Keratinocyte (primary cell): ENCODE results near the gene PAX2. TPM values are rescaled to one million over a fixed set of nuclear protein-coding genes. Genes with fewer than 3 reads are reported as not detected.

Experiments
- DNase-seq: peaks from one replicate; pipeline ENCODE4 v3.0.0-alpha.2; 2011; ENCODE audit warnings: low read depth, missing footprints, low spot score
- FAIRE-seq: peaks from 2 replicates; lab custom pipeline; 2011; peaks lifted over from hg19 to GRCh38; lab: Jason Lieb, UNC
- H2AFZ ChIP-seq: 2 replicates; pipeline ENCODE4 v1.6.0; 2012; ENCODE audit warnings: low read length, control low read depth, inconsistent platforms; ENCODE audit not compliant: control insufficient read depth
- H3K27ac ChIP-seq: 2 replicates; pipeline ENCODE4 v1.5.1; 2011; ENCODE audit warnings: low read length; ENCODE audit not compliant: control insufficient read depth, insufficient read depth
- H3K27me3 ChIP-seq: 3 replicates; pipeline ENCODE4 v1.6.0; 2011; ENCODE audit warnings: low read length; ENCODE audit not compliant: control insufficient read depth, insufficient read depth; ENCODE audit errors: extremely low read depth
- H3K36me3 ChIP-seq, 2 experiments: 2 replicates in 1 of 2; 3 replicates in 1 of 2; pipeline ENCODE4 v1.5.1; 2011; ENCODE audit warnings: low read length in 2 of 2, mild to moderate bottlenecking in 1 of 2; ENCODE audit not compliant: control insufficient read depth in 2 of 2, insufficient read depth in 2 of 2; ENCODE audit errors: extremely low read depth in 1 of 2
- H3K4me1 ChIP-seq: 3 replicates; pipeline ENCODE4 v1.5.1; 2011; ENCODE audit warnings: low read length; ENCODE audit not compliant: control insufficient read depth, insufficient read depth; ENCODE audit errors: extremely low read depth
- H3K4me2 ChIP-seq: 3 replicates; pipeline ENCODE4 v1.6.0; 2011; ENCODE audit warnings: low read depth, low read length; ENCODE audit not compliant: control insufficient read depth, insufficient read depth; ENCODE audit errors: extremely low read depth
- H3K4me3 ChIP-seq, 3 experiments: fragments of 200-600 bp in 1 of 3; sonication (generic) in 1 of 3; 2 replicates in 2 of 3; 3 replicates in 1 of 3; pipeline ENCODE4 v1.5.1; 2011 to 2016; ENCODE audit warnings: low read length in 3 of 3, mild to moderate bottlenecking in 3 of 3, control low read depth in 2 of 3, inconsistent platforms in 1 of 3, low read depth in 1 of 3, mixed read lengths in 1 of 3, mixed run types in 1 of 3, moderate library complexity in 1 of 3; ENCODE audit not compliant: control insufficient read depth in 2 of 3, insufficient read depth in 2 of 3; ENCODE audit errors: extremely low read depth in 1 of 3
- H3K79me2 ChIP-seq: 2 replicates; pipeline ENCODE4 v1.6.0; 2012; ENCODE audit warnings: low read length; ENCODE audit not compliant: control insufficient read depth, insufficient read depth
- H3K9ac ChIP-seq: 3 replicates; pipeline ENCODE4 v1.6.0; 2011; ENCODE audit warnings: low read length; ENCODE audit not compliant: control insufficient read depth, insufficient read depth; ENCODE audit errors: extremely low read depth
- H3K9me1 ChIP-seq: 3 replicates; pipeline ENCODE4 v1.6.0; 2011; ENCODE audit warnings: low read length; ENCODE audit not compliant: control insufficient read depth, insufficient read depth; ENCODE audit errors: extremely low read depth
- H3K9me3 ChIP-seq: 2 replicates; pipeline ENCODE4 v1.5.1; 2012; ENCODE audit warnings: low read depth, low read length; ENCODE audit not compliant: control insufficient read depth
- H4K20me1 ChIP-seq: 3 replicates; pipeline ENCODE4 v1.6.0; 2011; ENCODE audit warnings: low read length; ENCODE audit not compliant: control insufficient read depth, insufficient read depth; ENCODE audit errors: extremely low read depth
- EZH2 ChIP-seq: IDR thresholded peaks from one replicate; pipeline ENCODE4 v1.6.1; 2012; ENCODE audit warnings: inconsistent platforms, mild to moderate bottlenecking, low read length, moderate library complexity
- dilution Hi-C: fragments of 300-500 bp; cut with MboI; formaldehyde crosslinking; loops from one replicate; pipeline ENCODE4 v1.7.0; 2020; ENCODE audit warnings: low sequenced_read_pairs; ENCODE audit not compliant: extremely low pct_ligation_motif_present
- polyA plus RNA-seq, 5 experiments: library from polyadenylated mRNA; depleted of rRNA in 3 of 5; stranded (reverse) in 3 of 5; stranded (forward) in 1 of 5; unstranded in 1 of 5; fragments of >200 nt; gene quantifications; 1 replicate in 1 of 5; 2 replicates in 3 of 5; 3 replicates in 1 of 5; pipeline versions ENCODE4 v1.2.1 to v1.2.3, GENCODE V29; 2011 to 2012; ENCODE audit warnings: missing spikeins in 2 of 5, low read depth in 1 of 5, low replicate concordance in 1 of 5
- TF ChIP-seq, protein P1 (sequence below), 3 experiments: IDR thresholded peaks in 1 of 3; conservative IDR thresholded peaks in 1 of 3; optimal IDR thresholded peaks in 1 of 3; 2 replicates in 2 of 3; 3 replicates in 1 of 3; pipeline versions ENCODE3 to v1.5.1; 2011; ENCODE audit warnings: low read length in 3 of 3, mild to moderate bottlenecking in 3 of 3, moderate library complexity in 2 of 3, control low read depth in 1 of 3, inconsistent platforms in 1 of 3; ENCODE audit not compliant: insufficient read depth in 2 of 3; ENCODE audit errors: extremely low read depth in 1 of 3

Gene PAX2
- polyA plus RNA-seq, 1 donor (not counting 4 experiments of a cell fraction or from before 2014, with no cell fraction given) = not detected

GRCh38 chr10:100810835-100811116 lies 65.4 kb downstream of the PAX2 start:
- H3K4me1 ChIP-seq = no peaks in the 10 kb centered on the region
- H3K9me1 ChIP-seq = no peaks in the 10 kb centered on the region
- no peak overlapping the region for H3K4me3 ChIP-seq
- dilution Hi-C loops = no loop called here
- FAIRE-seq (no peak), DNase-seq (no peak)
- H3K27me3 ChIP-seq = peaks cover 53% of the 10 kb centered on the region
- H3K27ac ChIP-seq = no peak overlapping the region
- no peaks in the 10 kb centered on the region for H4K20me1 ChIP-seq
- no peak overlapping the region for H3K9ac ChIP-seq
- no peaks in the 10 kb centered on the region for H3K9me3 ChIP-seq
- no peaks in the 10 kb centered on the region for H3K79me2 ChIP-seq
- H3K4me2 ChIP-seq = no peak overlapping the region
- TF ChIP-seq, protein P1, sequence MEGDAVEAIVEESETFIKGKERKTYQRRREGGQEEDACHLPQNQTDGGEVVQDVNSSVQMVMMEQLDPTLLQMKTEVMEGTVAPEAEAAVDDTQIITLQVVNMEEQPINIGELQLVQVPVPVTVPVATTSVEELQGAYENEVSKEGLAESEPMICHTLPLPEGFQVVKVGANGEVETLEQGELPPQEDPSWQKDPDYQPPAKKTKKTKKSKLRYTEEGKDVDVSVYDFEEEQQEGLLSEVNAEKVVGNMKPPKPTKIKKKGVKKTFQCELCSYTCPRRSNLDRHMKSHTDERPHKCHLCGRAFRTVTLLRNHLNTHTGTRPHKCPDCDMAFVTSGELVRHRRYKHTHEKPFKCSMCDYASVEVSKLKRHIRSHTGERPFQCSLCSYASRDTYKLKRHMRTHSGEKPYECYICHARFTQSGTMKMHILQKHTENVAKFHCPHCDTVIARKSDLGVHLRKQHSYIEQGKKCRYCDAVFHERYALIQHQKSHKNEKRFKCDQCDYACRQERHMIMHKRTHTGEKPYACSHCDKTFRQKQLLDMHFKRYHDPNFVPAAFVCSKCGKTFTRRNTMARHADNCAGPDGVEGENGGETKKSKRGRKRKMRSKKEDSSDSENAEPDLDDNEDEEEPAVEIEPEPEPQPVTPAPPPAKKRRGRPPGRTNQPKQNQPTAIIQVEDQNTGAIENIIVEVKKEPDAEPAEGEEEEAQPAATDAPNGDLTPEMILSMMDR (optimal IDR thresholded peaks at IDR 0.05 in 1 of 3, IDR thresholded peaks at IDR 0.05 in 1 of 3, conservative IDR thresholded peaks at IDR 0.05 in 1 of 3; ENCODE audit: extremely low read depth in 1 of 3, insufficient read depth in 2 of 3, low read length in 3 of 3) = no peak
- TF ChIP-seq EZH2 = no peak
- H2AFZ ChIP-seq = no peak overlapping the region
- no peaks in the 10 kb centered on the region for H3K36me3 ChIP-seq

- TF ChIP-seq EZH2 = no peak
- TF ChIP-seq, protein P1 (optimal IDR thresholded peaks at IDR 0.05 in 1 of 3, IDR thresholded peaks at IDR 0.05 in 1 of 3, conservative IDR thresholded peaks at IDR 0.05 in 1 of 3; ENCODE audit: extremely low read depth in 1 of 3, insufficient read depth in 2 of 3, low read length in 3 of 3) = no peak
- Histone ChIP-seq H3K27ac (no peak overlapping the region), H3K4me3 (no peak overlapping the region), H3K27me3 (peaks cover 51% of the 10 kb centered on the region), H3K9me3 (no peaks in the 10 kb centered on the region), H3K4me2 (no peak overlapping the region), H2AFZ (no peak overlapping the region), H3K4me1 (no peaks in the 10 kb centered on the region), H3K36me3 (no peaks in the 10 kb centered on the region), H3K9me1 (no peaks in the 10 kb centered on the region), H3K79me2 (no peaks in the 10 kb centered on the region), H3K9ac (no peak overlapping the region), H4K20me1 (no peaks in the 10 kb centered on the region)
- DNase-seq = no peak
- FAIRE-seq = no peak
- dilution Hi-C loops = no loop called here
These were observed 65.9 kb downstream of the PAX2 start for GRCh38 chr10:100811261-100811660.
